ENCODE data around the gene LYPD6B. TPM values are rescaled to one million over a fixed set of nuclear protein-coding genes. Genes with fewer than 3 reads are reported as not detected.

LYPD6B gene
- total and polyA plus RNA-seq, 7 donors, result not detected

- Histone ChIP-seq H3K4me3 (no peak overlapping the region), H3K9me3 (no peaks in the 10 kb centered on the region), H3K27ac (no peak overlapping the region), H3K36me3 (ENCODE audit: insufficient read depth in 1 of 2, low read depth in 1 of 2) (no peaks in the 10 kb centered on the region), H3K4me1 (no peaks in the 10 kb centered on the region), H3K27me3 (ENCODE audit: insufficient read depth in 3 of 3, low read length in 2 of 3) (peaks cover 0 to 3% (median 0%) of the 10 kb centered on the region in 3 donors)
- no peak for DNase-seq
- intact Hi-C loops (cut with DNase I), result loop anchor here (5.0 to 10.0 kb wide), 5 partner anchors 351 to 1056 kb away; partner anchors contain the start of gene EPC2 (in 1 of the 2)
- no peak for TF ChIP-seq CTCF (IDR thresholded peaks at IDR 0.05)
- WGBS, 3 donors, result 77 to 83% (median 79%) methylated on average over 3 of the region's 3 CpGs
- ATAC-seq, result no peak
Observed at GRCh38 chr2:148993351-148993750, 45.1 kb upstream of the LYPD6B start.

- 81 to 94% (median 92%) methylated on average over 8 of the region's 8 CpGs for WGBS, 3 donors
- no peak for ATAC-seq
Observed at GRCh38 chr2:148994341-148994740, 44.2 kb upstream of the LYPD6B start.

GRCh38 chr2:148996805-148997204 is 41.7 kb upstream of the LYPD6B start:
- H3K27ac ChIP-seq, result no peak overlapping the region
- H3K9me3 ChIP-seq, result no peaks in the 10 kb centered on the region
- no peak for DNase-seq
- no peak for TF ChIP-seq CTCF (IDR thresholded peaks at IDR 0.05)
- H3K36me3 ChIP-seq (ENCODE audit: insufficient read depth in 1 of 2, low read depth in 1 of 2), result no peaks in the 10 kb centered on the region
- intact Hi-C loops (cut with DNase I), result loop anchor here (10.0 kb wide), 2 partner anchors 362 to 1002 kb away; no protein-coding TSS in a partner anchor
- peaks cover 0 to 8% (median 3%) of the 10 kb centered on the region in 3 donors for H3K27me3 ChIP-seq (ENCODE audit: insufficient read depth in 3 of 3, low read length in 2 of 3)
- H3K4me1 ChIP-seq, result no peaks in the 10 kb centered on the region
- no peak for ATAC-seq
- H3K4me3 ChIP-seq, result no peak overlapping the region
- WGBS, 3 donors, result 84 to 88% (median 88%) methylated on average over 6 of the region's 6 CpGs

More at GRCh38 chr2:148994341-148994740, 44.2 kb upstream of the LYPD6B start:
- DNase-seq, result no peak
- H3K4me1 ChIP-seq, result no peaks in the 10 kb centered on the region
- no peaks in the 10 kb centered on the region for H3K36me3 ChIP-seq (ENCODE audit: insufficient read depth in 1 of 2, low read depth in 1 of 2)
- intact Hi-C loops (cut with DNase I), result loop anchor here (5.0 to 10.0 kb wide), 5 partner anchors 352 to 1057 kb away; partner anchors contain the start of gene EPC2 (in 1 of the 2)
- no peak overlapping the region for H3K27ac ChIP-seq
- no peak overlapping the region for H3K4me3 ChIP-seq
- TF ChIP-seq CTCF (IDR thresholded peaks at IDR 0.05), result no peak
- H3K9me3 ChIP-seq, result no peaks in the 10 kb centered on the region
- H3K27me3 ChIP-seq (ENCODE audit: insufficient read depth in 3 of 3, low read length in 2 of 3), result peaks cover 0 to 3% (median 0%) of the 10 kb centered on the region in 3 donors

GRCh38 chr2:148998165-148998830 is 40.2 kb upstream of the LYPD6B start:
- Histone ChIP-seq H3K27ac (no peak overlapping the region), H3K36me3 (ENCODE audit: insufficient read depth in 1 of 2, low read depth in 1 of 2) (no peaks in the 10 kb centered on the region), H3K9me3 (no peaks in the 10 kb centered on the region), H3K4me3 (no peak overlapping the region), H3K4me1 (no peaks in the 10 kb centered on the region), H3K27me3 (ENCODE audit: insufficient read depth in 3 of 3, low read length in 2 of 3) (peaks cover 0 to 8% (median 3%) of the 10 kb centered on the region in 3 donors)
- TF ChIP-seq CTCF (IDR thresholded peaks at IDR 0.05), result no peak
- no peak for DNase-seq
- no peak for ATAC-seq
- 27 to 49% (median 30%) methylated on average over 16 of the region's 16 CpGs for WGBS, 3 donors
- intact Hi-C loops (cut with DNase I), result loop anchor here (10.0 kb wide), 2 partner anchors 363 to 1003 kb away; no protein-coding TSS in a partner anchor
